B cell (primary cell): Measurements from ENCODE around the gene ACTL6B. TPM values are rescaled to one million over a fixed set of nuclear protein-coding genes. Genes with fewer than 3 reads are reported as not detected.

Source experiments
- ATAC-seq: fragments of 200-7000 bp; cut with Tn5 transposase; one replicate; pipeline ENCODE4 v1.10.0; 2021; ENCODE audit warnings: low read depth, mild to moderate bottlenecking, moderate number of reproducible peaks, moderate library complexity
- CTCF ChIA-PET: fragments of 350-600 bp; sonication (Branson Sonifier 250); formaldehyde crosslinking; loops from one replicate; lab custom pipeline; 2021; ENCODE audit warnings: antibody characterized with exemption, inconsistent platforms; lab: Charles Lee
- POLR2A ChIA-PET: fragments of 350-600 bp; sonication (Branson Sonifier 250); formaldehyde crosslinking; loops from one replicate; lab custom pipeline; 2021; ENCODE audit warnings: antibody characterized with exemption; lab: Charles Lee
- DNase-seq: peaks from one replicate; pipeline ENCODE4 v3.0.0; 2013
- H2AFZ ChIP-seq: 2 replicates; pipeline ENCODE4 v1.6.1; 2012; ENCODE audit warnings: mild to moderate bottlenecking, low read depth, low read length; ENCODE audit not compliant: insufficient read depth, poor library complexity, severe bottlenecking
- H3K27ac ChIP-seq, 2 donors: 1 replicate in 1 of 2; 2 replicates in 1 of 2; pipeline ENCODE4 v1.5.1; 2012 to 2013; ENCODE audit warnings: low read length in 2 of 2, mild to moderate bottlenecking in 2 of 2, moderate library complexity in 1 of 2
- H3K27me3 ChIP-seq, 4 experiments: fragments of 200-600 bp in 1 of 4; sonication (generic) in 1 of 4; replicated peaks in 1 of 4; 1 replicate in 2 of 4; 2 replicates in 2 of 4; pipeline versions ENCODE4 v1.6.1 to v1.7.0; 2013 to 2016; ENCODE audit warnings: low read length in 3 of 4, mild to moderate bottlenecking in 2 of 4, mixed read lengths in 1 of 4, moderate library complexity in 1 of 4; ENCODE audit not compliant: insufficient read depth in 4 of 4, control insufficient read depth in 3 of 4; ENCODE audit errors: control extremely low read depth in 1 of 4
- H3K36me3 ChIP-seq, 2 experiments: replicated peaks in 1 of 2; 1 replicate in 1 of 2; 2 replicates in 1 of 2; pipeline versions ENCODE4 v1.6.1 to v1.7.1; 2013; ENCODE audit warnings: low read length in 1 of 2; ENCODE audit not compliant: insufficient read depth in 2 of 2, control insufficient read depth in 1 of 2; ENCODE audit errors: control extremely low read depth in 1 of 2, extremely low read depth in 1 of 2
- H3K4me1 ChIP-seq, 2 donors: fragments of 200-600 bp in 1 of 2; sonication (generic) in 1 of 2; 1 replicate in 1 of 2; 2 replicates in 1 of 2; pipeline versions ENCODE4 v1.5.1 to v1.6.1; 2013 to 2017; ENCODE audit warnings: low read length in 2 of 2; ENCODE audit not compliant: control insufficient read depth in 2 of 2, insufficient read depth in 2 of 2
- H3K4me2 ChIP-seq: replicated peaks from 2 replicates; pipeline ENCODE3; 2012; ENCODE audit warnings: mild to moderate bottlenecking, low read depth, low read length; ENCODE audit not compliant: poor library complexity, severe bottlenecking
- H3K4me3 ChIP-seq, 5 experiments: fragments of 200-600 bp in 1 of 5; sonication (generic) in 1 of 5; 1 replicate in 3 of 5; 2 replicates in 2 of 5; pipeline versions ENCODE4 v1.5.1 to v1.7.0; 2011 to 2016; ENCODE audit warnings: low read length in 4 of 5, mild to moderate bottlenecking in 4 of 5, low read depth in 2 of 5, control low read depth in 1 of 5, moderate library complexity in 1 of 5; ENCODE audit not compliant: insufficient read depth in 1 of 5; ENCODE audit errors: control extremely low read depth in 1 of 5, extremely low read depth in 1 of 5
- H3K79me2 ChIP-seq: fragments of 200-600 bp; sonication (generic); one replicate; pipeline ENCODE4 v1.6.0; 2016; ENCODE audit warnings: low read length; ENCODE audit not compliant: control insufficient read depth, insufficient read depth
- H3K9ac ChIP-seq: fragments of 200-600 bp; sonication (generic); 2 replicates; pipeline ENCODE4 v1.6.1; 2017; ENCODE audit warnings: mild to moderate bottlenecking, low read length, moderate library complexity
- H3K9me3 ChIP-seq, 3 donors: one replicate each; pipeline versions ENCODE4 v1.6.1 to v1.7.1; 2013; ENCODE audit warnings: low read length in 2 of 3; ENCODE audit not compliant: control insufficient read depth in 2 of 3, insufficient read depth in 1 of 3; ENCODE audit errors: control extremely low read depth in 1 of 3
- H4K20me1 ChIP-seq: 2 replicates; pipeline ENCODE4 v1.6.0; 2012; ENCODE audit warnings: mild to moderate bottlenecking, low read length; ENCODE audit not compliant: insufficient read depth, control insufficient read depth, poor library complexity, severe bottlenecking
- H3K27ac Mint-ChIP-seq: one replicate; pipeline ENCODE4 v1.8.0; 2021; ENCODE audit warnings: mixed read lengths
- H3K27me3 Mint-ChIP-seq: one replicate; pipeline ENCODE4 v1.8.0; 2021; ENCODE audit warnings: mixed read lengths
- H3K4me1 Mint-ChIP-seq: one replicate; pipeline ENCODE4 v1.8.0; 2021; ENCODE audit warnings: mixed read lengths
- H3K4me3 Mint-ChIP-seq: one replicate; pipeline ENCODE4 v1.8.0; 2021; ENCODE audit warnings: mixed read lengths
- H3K9me3 Mint-ChIP-seq: one replicate; pipeline ENCODE4 v1.8.0; 2022; ENCODE audit warnings: mixed read lengths; ENCODE audit not compliant: insufficient read depth
- EZH2 ChIP-seq: IDR thresholded peaks from 2 replicates; pipeline ENCODE4 v1.6.1; 2012; ENCODE audit warnings: borderline replicate concordance, low read depth, mild to moderate bottlenecking, moderate library complexity, low read length; ENCODE audit not compliant: insufficient read depth, poor library complexity, severe bottlenecking
- WGBS: methylation state at CpG from one replicate; pipeline ENCODE4 v1.1.5; 2013; ENCODE audit warnings: missing lambda C conversion rate; ENCODE audit not compliant: insufficient coverage; 5-methylcytosine and 5-hydroxymethylcytosine counted together
- intact Hi-C: fragments of 100-400 bp; cut with micrococcal nuclease; formaldehyde crosslinking; loops from one replicate; pipeline ENCODE4 v1.10.0; 2022
- polyA plus RNA-seq: library from polyadenylated mRNA; depleted of rRNA; stranded (reverse); fragments of >200 nt; gene quantifications from 2 replicates; pipeline ENCODE4 v1.2.3, GENCODE V29; 2012
- total RNA-seq, 2 donors: library from RNA; stranded (reverse); fragments of 120-200 nt in 1 of 2; gene quantifications; 1 replicate in 1 of 2; 2 replicates in 1 of 2; pipeline versions ENCODE4 v1.2.3 to v1.2.4, GENCODE V29; 2013 to 2022
- TF ChIP-seq, protein P1 (sequence below): fragments of 200-600 bp; IDR thresholded peaks from one replicate; pipeline ENCODE4 v1.8.0; 2022; ENCODE audit warnings: antibody characterized with exemption, mild to moderate bottlenecking

Gene ACTL6B
- total and polyA plus RNA-seq, 2 donors (not counting 1 experiment from before 2014, with no cell fraction given): not detected

GRCh38 chr7:100686201-100686821 is 30.1 kb upstream of the ACTL6B start:
- Mint-ChIP-seq H3K27me3 (no peaks in the 10 kb centered on the region), H3K4me3 (no peak overlapping the region), H3K9me3 (no peaks in the 10 kb centered on the region), H3K4me1 (peaks cover 19% of the 10 kb centered on the region), H3K27ac (no peak overlapping the region)
- no peak overlapping the region for H3K27ac ChIP-seq
- peaks cover 0 to 85% of the 10 kb centered on the region in 2 experiments for H3K36me3 ChIP-seq
- no peak overlapping the region for H3K4me2 ChIP-seq
- H2AFZ ChIP-seq: no peak overlapping the region
- H3K4me1 ChIP-seq: peaks cover 15 to 17% of the 10 kb centered on the region in 2 donors
- DNase-seq: no peak
- intact Hi-C loops: no loop called here
- peaks cover 47% of the 10 kb centered on the region for H3K79me2 ChIP-seq
- H4K20me1 ChIP-seq: peaks cover 86% of the 10 kb centered on the region
- CTCF ChIA-PET: no interaction called here
- TF ChIP-seq EZH2: no peak
- TF ChIP-seq, protein P1, sequence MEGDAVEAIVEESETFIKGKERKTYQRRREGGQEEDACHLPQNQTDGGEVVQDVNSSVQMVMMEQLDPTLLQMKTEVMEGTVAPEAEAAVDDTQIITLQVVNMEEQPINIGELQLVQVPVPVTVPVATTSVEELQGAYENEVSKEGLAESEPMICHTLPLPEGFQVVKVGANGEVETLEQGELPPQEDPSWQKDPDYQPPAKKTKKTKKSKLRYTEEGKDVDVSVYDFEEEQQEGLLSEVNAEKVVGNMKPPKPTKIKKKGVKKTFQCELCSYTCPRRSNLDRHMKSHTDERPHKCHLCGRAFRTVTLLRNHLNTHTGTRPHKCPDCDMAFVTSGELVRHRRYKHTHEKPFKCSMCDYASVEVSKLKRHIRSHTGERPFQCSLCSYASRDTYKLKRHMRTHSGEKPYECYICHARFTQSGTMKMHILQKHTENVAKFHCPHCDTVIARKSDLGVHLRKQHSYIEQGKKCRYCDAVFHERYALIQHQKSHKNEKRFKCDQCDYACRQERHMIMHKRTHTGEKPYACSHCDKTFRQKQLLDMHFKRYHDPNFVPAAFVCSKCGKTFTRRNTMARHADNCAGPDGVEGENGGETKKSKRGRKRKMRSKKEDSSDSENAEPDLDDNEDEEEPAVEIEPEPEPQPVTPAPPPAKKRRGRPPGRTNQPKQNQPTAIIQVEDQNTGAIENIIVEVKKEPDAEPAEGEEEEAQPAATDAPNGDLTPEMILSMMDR: no peak
- no peaks in the 10 kb centered on the region for H3K27me3 ChIP-seq
- POLR2A ChIA-PET: no interaction called here
- H3K9me3 ChIP-seq: no peaks in the 10 kb centered on the region
- no peak overlapping the region for H3K9ac ChIP-seq
- ATAC-seq: no peak
- 95% methylated on average over 24 of the region's 33 CpGs for WGBS
- no peak overlapping the region for H3K4me3 ChIP-seq

GRCh38 chr7:100685631-100686145 is 29.4 kb upstream of the ACTL6B start:
- ChIA-PET POLR2A (interaction anchor here (0.5 to 0.7 kb wide), 2 partner anchors 52 to 95 kb away, joined by 4 to 7 read pairs; no protein-coding TSS in a partner anchor), CTCF (interaction anchor here (0.9 kb wide), 1 partner anchor 73 kb away, joined by 3 read pairs; the partner anchor contains the start of gene MOSPD3)
- H3K36me3 ChIP-seq: peaks cover 0 to 82% of the 10 kb centered on the region in 2 experiments
- no peak overlapping the region for H3K4me3 ChIP-seq
- H3K4me1 Mint-ChIP-seq: peaks cover 16% of the 10 kb centered on the region
- H3K79me2 ChIP-seq: peaks cover 41% of the 10 kb centered on the region
- no peaks in the 10 kb centered on the region for H3K27me3 Mint-ChIP-seq
- no peak overlapping the region for H3K4me2 ChIP-seq
- no peak overlapping the region for H3K27ac Mint-ChIP-seq
- WGBS: 87% methylated on average over 14 of the region's 17 CpGs
- peaks cover 12 to 13% of the 10 kb centered on the region in 2 donors for H3K4me1 ChIP-seq
- H3K4me3 Mint-ChIP-seq: no peak overlapping the region
- intact Hi-C loops: no loop called here
- peaks cover 80% of the 10 kb centered on the region for H4K20me1 ChIP-seq
- H3K9ac ChIP-seq: no peak overlapping the region
- H3K27ac ChIP-seq: no peak overlapping the region
- no peaks in the 10 kb centered on the region for H3K27me3 ChIP-seq
- no peak for ATAC-seq
- no peak for TF ChIP-seq EZH2
- TF ChIP-seq, protein P1: no peak
- H3K9me3 Mint-ChIP-seq: no peaks in the 10 kb centered on the region
- H3K9me3 ChIP-seq: no peaks in the 10 kb centered on the region
- H2AFZ ChIP-seq: no peak overlapping the region
- no peak for DNase-seq
